Heart left ventricle (tissue), 13 donors: ENCODE measurements around the gene SGSH.

ENCODE experiments used
- POLR2A ChIP-seq, 2 donors: fragments of 450-650 bp; IDR thresholded peaks; one replicate each; pipeline ENCODE4 v1.6.1; 2017; ENCODE audit warnings: antibody characterized with exemption in 2 of 2, mild to moderate bottlenecking in 2 of 2, moderate library complexity in 2 of 2
- TF ChIP-seq, protein P1 (sequence below), 12 donors: fragments of 200-600 bp; sonication (generic) in 4 of 12; IDR thresholded peaks; one replicate each; pipeline versions ENCODE4 v1.5.0 to v1.8.0; 2018 to 2022; ENCODE audit warnings: antibody characterized with exemption in 12 of 12, mild to moderate bottlenecking in 5 of 12
- donor health status: ischemic (EF 13 %, LVEDD 7.1; RV severe dilation, severe dysfunction).
- donor health status: DM: no; HTN: yes; CAD: no.
- donor health status: DM: no; HTN: no; CAD: no.
- donor health status: ischemic (EF 25% LVEDD 6.9; RV normal size, moderate dysfunction).
- donor health status: ischemic (EF 25% LVEDD 5.7; RV mildly dilated, moderate dysfunction).
- donor health status: ischemic (EF 35%, LVEDD 5.7; RV mildly dilated, moderate dysfunction).
- donor health status: nonischemic (EF 11% LVEDD 7.7; RV severe dilation, severe dysfunction).
- donor health status: DM: yes; HTN: yes; CAD: no.
- donor health status: PGD.
- donor health status: ischemic (EF 29% LVEDD 5.4; RV normal size, mild dysfunction).
- donor health status: nonischemic (EF 23%, LVEDD 6.1; RV moderate dilation, normal function).

DNA sequence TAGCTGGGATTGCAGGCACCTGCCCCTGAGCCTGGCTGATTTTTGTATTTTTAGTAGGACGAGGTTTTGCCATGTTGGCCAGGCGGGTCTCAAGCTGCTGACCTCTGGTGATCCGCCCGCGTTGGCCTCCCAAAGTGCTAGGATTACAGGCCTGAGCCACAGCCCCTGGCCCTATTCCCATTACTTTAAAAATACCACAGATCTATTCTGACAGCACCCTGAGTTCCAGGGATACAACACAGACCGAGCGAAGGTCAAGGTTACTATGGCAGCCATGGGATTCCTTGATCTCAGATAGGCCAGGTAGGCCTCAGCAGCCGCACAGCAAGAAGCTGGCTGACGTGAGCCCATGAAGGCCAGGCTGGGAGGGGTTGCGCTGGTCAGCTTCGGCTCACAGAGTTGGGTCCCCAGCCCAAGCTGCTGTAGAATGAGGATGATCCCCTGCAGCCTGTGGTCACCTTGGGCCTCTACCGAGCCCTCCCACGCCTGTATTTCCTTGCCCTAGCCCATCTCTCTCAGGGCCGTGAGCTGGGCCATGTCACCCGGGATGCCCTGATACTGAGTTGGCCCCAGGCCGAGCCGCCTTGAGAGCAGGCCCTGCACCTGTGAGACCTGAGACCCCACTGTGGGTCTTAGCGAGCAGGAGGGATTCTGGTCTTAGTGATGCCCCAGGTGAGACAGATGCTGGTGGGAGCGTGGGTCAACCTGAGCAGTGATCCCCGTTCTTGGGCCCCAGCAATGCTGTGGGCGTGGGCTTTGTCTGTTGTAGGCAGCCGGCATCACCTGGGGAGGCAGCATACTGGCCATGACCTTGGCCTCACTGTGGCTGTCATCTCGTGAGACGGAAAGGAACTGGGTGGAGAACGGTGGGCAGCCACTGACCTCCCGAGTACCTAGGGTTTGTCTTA lies 23.6 kb upstream of the SGSH start:
- no peak for TF ChIP-seq POLR2A (IDR thresholded peaks at IDR 0.05)
- TF ChIP-seq, protein P1, sequence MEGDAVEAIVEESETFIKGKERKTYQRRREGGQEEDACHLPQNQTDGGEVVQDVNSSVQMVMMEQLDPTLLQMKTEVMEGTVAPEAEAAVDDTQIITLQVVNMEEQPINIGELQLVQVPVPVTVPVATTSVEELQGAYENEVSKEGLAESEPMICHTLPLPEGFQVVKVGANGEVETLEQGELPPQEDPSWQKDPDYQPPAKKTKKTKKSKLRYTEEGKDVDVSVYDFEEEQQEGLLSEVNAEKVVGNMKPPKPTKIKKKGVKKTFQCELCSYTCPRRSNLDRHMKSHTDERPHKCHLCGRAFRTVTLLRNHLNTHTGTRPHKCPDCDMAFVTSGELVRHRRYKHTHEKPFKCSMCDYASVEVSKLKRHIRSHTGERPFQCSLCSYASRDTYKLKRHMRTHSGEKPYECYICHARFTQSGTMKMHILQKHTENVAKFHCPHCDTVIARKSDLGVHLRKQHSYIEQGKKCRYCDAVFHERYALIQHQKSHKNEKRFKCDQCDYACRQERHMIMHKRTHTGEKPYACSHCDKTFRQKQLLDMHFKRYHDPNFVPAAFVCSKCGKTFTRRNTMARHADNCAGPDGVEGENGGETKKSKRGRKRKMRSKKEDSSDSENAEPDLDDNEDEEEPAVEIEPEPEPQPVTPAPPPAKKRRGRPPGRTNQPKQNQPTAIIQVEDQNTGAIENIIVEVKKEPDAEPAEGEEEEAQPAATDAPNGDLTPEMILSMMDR (IDR thresholded peaks at IDR 0.05) = no peak
